Hepatocyte (in vitro differentiated cells): ENCODE data around the gene CAPNS2. TPM values are rescaled to one million over a fixed set of nuclear protein-coding genes. Genes with fewer than 3 reads are reported as not detected.

Source experiments
- DNase-seq: peaks from one replicate; pipeline ENCODE4 v3.0.0-alpha.2; 2016; ENCODE audit warnings: low spot score
- H2AFZ ChIP-seq: fragments of 200-600 bp; sonication (generic); 2 replicates; pipeline ENCODE4 v1.6.0; 2016; ENCODE audit warnings: antibody characterized with exemption, mild to moderate bottlenecking
- H3K27ac ChIP-seq: fragments of 200-600 bp; sonication (generic); 2 replicates; pipeline ENCODE4 v1.5.1; 2016; ENCODE audit warnings: mild to moderate bottlenecking
- H3K27me3 ChIP-seq: fragments of 200-600 bp; sonication (generic); 2 replicates; pipeline ENCODE4 v1.6.1; 2016
- H3K36me3 ChIP-seq: fragments of 200-600 bp; sonication (generic); replicated peaks from 2 replicates; pipeline ENCODE4 v1.5.1; 2016; ENCODE audit warnings: low read depth; ENCODE audit not compliant: insufficient read depth
- H3K4me1 ChIP-seq: fragments of 200-600 bp; sonication (generic); 2 replicates; pipeline ENCODE4 v1.5.1; 2016; ENCODE audit warnings: mild to moderate bottlenecking, moderate library complexity; ENCODE audit not compliant: insufficient read depth
- H3K4me2 ChIP-seq: fragments of 200-600 bp; sonication (generic); 2 replicates; pipeline ENCODE4 v1.6.0; 2016
- H3K4me3 ChIP-seq: fragments of 200-600 bp; sonication (generic); 2 replicates; pipeline ENCODE4 v1.5.1; 2016; ENCODE audit warnings: mild to moderate bottlenecking
- H3K79me2 ChIP-seq: fragments of 200-600 bp; sonication (generic); 2 replicates; pipeline ENCODE4 v1.6.0; 2017; ENCODE audit warnings: mild to moderate bottlenecking
- H3K9me2 ChIP-seq: fragments of 200-600 bp; sonication (generic); replicated peaks from 2 replicates; pipeline ENCODE4 v1.6.0; 2017; ENCODE audit warnings: mild to moderate bottlenecking; ENCODE audit not compliant: insufficient read depth
- H3K9me3 ChIP-seq: fragments of 200-600 bp; sonication (generic); 2 replicates; pipeline ENCODE4 v1.5.1; 2016; ENCODE audit warnings: low read depth, mild to moderate bottlenecking
- H4K20me1 ChIP-seq: fragments of 200-600 bp; sonication (generic); 2 replicates; pipeline ENCODE4 v1.6.0; 2016; ENCODE audit warnings: mild to moderate bottlenecking; ENCODE audit not compliant: insufficient read depth, poor library complexity, severe bottlenecking
- EZH2 ChIP-seq: fragments of 200-600 bp; sonication (generic); IDR thresholded peaks from 2 replicates; pipeline ENCODE4 v1.6.1; 2016; ENCODE audit warnings: antibody characterized with exemption, mild to moderate bottlenecking, borderline replicate concordance
- EZH2phosphoT487 ChIP-seq: fragments of 200-600 bp; sonication (generic); IDR thresholded peaks from one replicate; pipeline ENCODE4 v1.6.1; 2018; ENCODE audit warnings: antibody characterized with exemption, mild to moderate bottlenecking, low read depth, moderate library complexity; ENCODE audit not compliant: unreplicated experiment, severe bottlenecking
- WGBS: methylation state at CpG from one replicate; pipeline ENCODE4 v1.1.6; 2016; ENCODE audit warnings: low lambda C conversion rate; ENCODE audit errors: missing lambda C conversion rate; 5-methylcytosine and 5-hydroxymethylcytosine counted together
- polyA plus RNA-seq: library from polyadenylated mRNA; unstranded; fragments of >200 nt; fragmentation: Nextera tagmentation; extraction: Ambion mirVana; gene quantifications from 2 replicates; pipeline ENCODE4 v1.2.1, GENCODE V29; 2016
- total RNA-seq: library from RNA; depleted of rRNA; stranded (reverse); fragments of >200 nt; gene quantifications from 2 replicates; pipeline ENCODE4 v1.2.3, GENCODE V29; 2014
- TF ChIP-seq, protein P1 (sequence below): fragments of 200-600 bp; sonication (generic); IDR thresholded peaks from 2 replicates; pipeline ENCODE4 v1.5.1; 2016; ENCODE audit warnings: antibody characterized with exemption, mild to moderate bottlenecking; ENCODE audit not compliant: poor library complexity

The CAPNS2 gene
- total and polyA plus RNA-seq, 2 experiments from 2014 or later = 0.30 TPM; not detected in 1

GRCh38 chr16:55565086-55565485 is 1.4 kb upstream of the CAPNS2 start:
- Histone ChIP-seq H3K4me3 (no peak overlapping the region), H3K36me3 (no peaks in the 10 kb centered on the region), H3K79me2 (no peaks in the 10 kb centered on the region), H3K27ac (no peak overlapping the region), H2AFZ (no peak overlapping the region), H3K9me3 (no peaks in the 10 kb centered on the region), H3K27me3 (no peaks in the 10 kb centered on the region), H4K20me1 (no peaks in the 10 kb centered on the region), H3K4me2 (no peak overlapping the region), H3K9me2 (peaks cover 4% of the 10 kb centered on the region), H3K4me1 (peaks cover 13% of the 10 kb centered on the region)
- DNase-seq = no peak
- WGBS = 97% methylated on average over 1 of the region's 1 CpG
- TF ChIP-seq EZH2 (no peak), EZH2phosphoT487 (no peak)
- TF ChIP-seq, protein P1, sequence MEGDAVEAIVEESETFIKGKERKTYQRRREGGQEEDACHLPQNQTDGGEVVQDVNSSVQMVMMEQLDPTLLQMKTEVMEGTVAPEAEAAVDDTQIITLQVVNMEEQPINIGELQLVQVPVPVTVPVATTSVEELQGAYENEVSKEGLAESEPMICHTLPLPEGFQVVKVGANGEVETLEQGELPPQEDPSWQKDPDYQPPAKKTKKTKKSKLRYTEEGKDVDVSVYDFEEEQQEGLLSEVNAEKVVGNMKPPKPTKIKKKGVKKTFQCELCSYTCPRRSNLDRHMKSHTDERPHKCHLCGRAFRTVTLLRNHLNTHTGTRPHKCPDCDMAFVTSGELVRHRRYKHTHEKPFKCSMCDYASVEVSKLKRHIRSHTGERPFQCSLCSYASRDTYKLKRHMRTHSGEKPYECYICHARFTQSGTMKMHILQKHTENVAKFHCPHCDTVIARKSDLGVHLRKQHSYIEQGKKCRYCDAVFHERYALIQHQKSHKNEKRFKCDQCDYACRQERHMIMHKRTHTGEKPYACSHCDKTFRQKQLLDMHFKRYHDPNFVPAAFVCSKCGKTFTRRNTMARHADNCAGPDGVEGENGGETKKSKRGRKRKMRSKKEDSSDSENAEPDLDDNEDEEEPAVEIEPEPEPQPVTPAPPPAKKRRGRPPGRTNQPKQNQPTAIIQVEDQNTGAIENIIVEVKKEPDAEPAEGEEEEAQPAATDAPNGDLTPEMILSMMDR = no peak

GRCh38 chr16:55567382-55567781 is 898 bp downstream of the CAPNS2 start:
- no peak for TF ChIP-seq EZH2phosphoT487
- no peak for TF ChIP-seq EZH2
- TF ChIP-seq, protein P1 = no peak
- no peak overlapping the region for H3K4me2 ChIP-seq

GRCh38 chr16:55568207-55568606 is 1.7 kb downstream of the CAPNS2 start:
- no peaks in the 10 kb centered on the region for H3K9me3 ChIP-seq
- WGBS = 59% methylated on average over 3 of the region's 3 CpGs
- no peak overlapping the region for H3K4me2 ChIP-seq
- peaks cover 4% of the 10 kb centered on the region for H3K9me2 ChIP-seq
- H3K4me1 ChIP-seq = peaks cover 13% of the 10 kb centered on the region
- no peak for DNase-seq
- H3K79me2 ChIP-seq = no peaks in the 10 kb centered on the region
- H4K20me1 ChIP-seq = no peaks in the 10 kb centered on the region
- H3K27me3 ChIP-seq = no peaks in the 10 kb centered on the region
- H2AFZ ChIP-seq = no peak overlapping the region
- H3K4me3 ChIP-seq = no peak overlapping the region
- no peaks in the 10 kb centered on the region for H3K36me3 ChIP-seq
- TF ChIP-seq EZH2 (no peak), EZH2phosphoT487 (no peak)
- TF ChIP-seq, protein P1 = no peak
- H3K27ac ChIP-seq = peak overlapping the region; percentile 44

More at GRCh38 chr16:55567382-55567781, 898 bp downstream of the CAPNS2 start:
- Histone ChIP-seq H3K9me2 (peaks cover 4% of the 10 kb centered on the region), H3K27ac (peak overlapping the region; percentile 44), H3K27me3 (no peaks in the 10 kb centered on the region), H3K4me1 (peaks cover 13% of the 10 kb centered on the region), H3K9me3 (no peaks in the 10 kb centered on the region), H3K36me3 (no peaks in the 10 kb centered on the region), H3K4me3 (no peak overlapping the region), H4K20me1 (no peaks in the 10 kb centered on the region), H2AFZ (no peak overlapping the region), H3K79me2 (no peaks in the 10 kb centered on the region)
- peak; percentile 23 for DNase-seq
- 84% methylated on average over 3 of the region's 3 CpGs for WGBS

GRCh38 chr16:55569025-55569424 is 2.5 kb downstream of the CAPNS2 start:
- Histone ChIP-seq H3K79me2 (no peaks in the 10 kb centered on the region), H3K9me3 (no peaks in the 10 kb centered on the region), H3K4me2 (no peak overlapping the region), H2AFZ (no peak overlapping the region), H3K4me3 (no peak overlapping the region), H3K27me3 (no peaks in the 10 kb centered on the region), H3K27ac (no peak overlapping the region), H3K36me3 (no peaks in the 10 kb centered on the region), H3K4me1 (peaks cover 13% of the 10 kb centered on the region), H3K9me2 (peaks cover 4% of the 10 kb centered on the region), H4K20me1 (no peaks in the 10 kb centered on the region)
- 47% methylated on average over 1 of the region's 1 CpG for WGBS
- no peak for DNase-seq
- TF ChIP-seq, protein P1 = no peak
- TF ChIP-seq EZH2phosphoT487 (no peak), EZH2 (no peak)
